Endothelial cell of umbilical vein (primary cell): ENCODE measurements around the gene MCHR1. TPM values are rescaled to one million over a fixed set of nuclear protein-coding genes. Genes with fewer than 3 reads are reported as not detected.

Experiments
- BruUV-seq: library from RNA; stranded (reverse); fragments of 400-500 nt; replicated peaks from 2 replicates; lab custom pipeline; 2021; lab: Mats Ljungman, UMichigan
- CTCF ChIA-PET: fragments of 300-600, 350-600 bp; sonication (Branson Sonifier 250); formaldehyde crosslinking; loops from one replicate; lab custom pipeline; 2021; ENCODE audit warnings: antibody characterized with exemption, inconsistent platforms; lab: Charles Lee
- POLR2A ChIA-PET: fragments of 300-600, 350-600 bp; sonication (Branson Sonifier 250); formaldehyde crosslinking; loops from one replicate; lab custom pipeline; 2021; ENCODE audit warnings: antibody characterized with exemption, inconsistent platforms; lab: Charles Lee
- DNase-seq: peaks from one replicate; pipeline ENCODE4 v3.0.0-alpha.2; 2011; ENCODE audit warnings: low read depth, low spot score
- FAIRE-seq: peaks from 2 replicates; lab custom pipeline; 2011; peaks lifted over from hg19 to GRCh38; lab: Jason Lieb, UNC
- H2AFZ ChIP-seq: 2 replicates; pipeline ENCODE4 v1.6.0; 2012; ENCODE audit warnings: low read depth, low read length, control low read depth, inconsistent platforms
- H3K27ac ChIP-seq: 2 replicates; pipeline ENCODE4 v1.5.1; 2011; ENCODE audit warnings: low read depth, mild to moderate bottlenecking, control low read depth, low read length, moderate library complexity; ENCODE audit not compliant: insufficient read depth
- H3K27me3 ChIP-seq, 2 experiments: 2 replicates each; pipeline versions ENCODE4 v1.6.0 to v1.6.1; 2011; ENCODE audit warnings: low read length in 2 of 2, mixed read lengths in 1 of 2; ENCODE audit not compliant: control insufficient read depth in 2 of 2, insufficient read depth in 2 of 2
- H3K36me3 ChIP-seq, 2 experiments: 2 replicates in 1 of 2; 3 replicates in 1 of 2; pipeline ENCODE4 v1.5.1; 2011; ENCODE audit warnings: low read length in 2 of 2, mild to moderate bottlenecking in 1 of 2, moderate library complexity in 1 of 2; ENCODE audit not compliant: control insufficient read depth in 2 of 2, insufficient read depth in 2 of 2; ENCODE audit errors: extremely low read depth in 1 of 2
- H3K4me1 ChIP-seq: 3 replicates; pipeline ENCODE4 v1.5.1; 2011; ENCODE audit warnings: mild to moderate bottlenecking, low read length; ENCODE audit not compliant: control insufficient read depth, insufficient read depth; ENCODE audit errors: extremely low read depth
- H3K4me2 ChIP-seq: 2 replicates; pipeline ENCODE4 v1.6.1; 2011; ENCODE audit warnings: low read length, control low read depth, mixed read lengths; ENCODE audit not compliant: insufficient read depth
- H3K4me3 ChIP-seq, 3 experiments: fragments of 200-600 bp in 1 of 3; sonication (generic), shearing (Covaris generic) in 1 of 3; replicated peaks in 1 of 3; 2 replicates each; pipeline ENCODE4 v1.5.1; 2011 to 2016; ENCODE audit warnings: control low read depth in 3 of 3, low read length in 3 of 3, mild to moderate bottlenecking in 2 of 3, inconsistent platforms in 1 of 3, low read depth in 1 of 3, moderate library complexity in 1 of 3; ENCODE audit not compliant: insufficient read depth in 1 of 3
- H3K79me2 ChIP-seq: 2 replicates; pipeline ENCODE4 v1.6.0; 2012; ENCODE audit warnings: low read length, inconsistent platforms; ENCODE audit not compliant: control insufficient read depth, insufficient read depth
- H3K9ac ChIP-seq: replicated peaks from 2 replicates; pipeline ENCODE3; 2011; ENCODE audit warnings: low read length, control low read depth; ENCODE audit not compliant: insufficient read depth; ENCODE audit errors: extremely low read depth
- H3K9me1 ChIP-seq: replicated peaks from 3 replicates; pipeline ENCODE4 v1.6.0; 2011; ENCODE audit warnings: mild to moderate bottlenecking, low read length; ENCODE audit not compliant: control insufficient read depth, insufficient read depth; ENCODE audit errors: extremely low read depth
- H3K9me3 ChIP-seq: replicated peaks from 2 replicates; pipeline ENCODE4 v1.5.1; 2012; ENCODE audit warnings: low read length, inconsistent platforms; ENCODE audit not compliant: control insufficient read depth, insufficient read depth
- H4K20me1 ChIP-seq: replicated peaks from 2 replicates; pipeline ENCODE3; 2011; ENCODE audit warnings: mild to moderate bottlenecking, low read length; ENCODE audit not compliant: control insufficient read depth, insufficient read depth; ENCODE audit errors: extremely low read depth
- CTCF ChIP-seq, 2 donors: IDR thresholded peaks; 1 replicate in 1 of 2; 2 replicates in 1 of 2; pipeline ENCODE4 v1.5.1; 2011; ENCODE audit warnings: low read length in 2 of 2, mild to moderate bottlenecking in 2 of 2, moderate library complexity in 2 of 2, control low read depth in 1 of 2, inconsistent platforms in 1 of 2, low read depth in 1 of 2; ENCODE audit not compliant: insufficient read depth in 1 of 2; ENCODE audit errors: extremely low read depth in 1 of 2
- EZH2 ChIP-seq: IDR thresholded peaks from 2 replicates; pipeline ENCODE4 v1.6.1; 2012; ENCODE audit warnings: borderline replicate concordance, low read depth, mild to moderate bottlenecking, moderate library complexity, low read length, inconsistent platforms; ENCODE audit not compliant: severe bottlenecking
- FOS ChIP-seq: IDR thresholded peaks from 2 replicates; pipeline ENCODE4 v1.6.1; 2011; ENCODE audit warnings: mild to moderate bottlenecking, low read length, moderate library complexity, borderline replicate concordance; ENCODE audit not compliant: insufficient read depth
- GATA2 ChIP-seq: IDR thresholded peaks from 2 replicates; pipeline ENCODE4 v1.7.0; 2011; ENCODE audit warnings: low read depth, mild to moderate bottlenecking, moderate library complexity, mixed read lengths, low read length; ENCODE audit not compliant: insufficient read length, insufficient read depth
- JUN ChIP-seq: IDR thresholded peaks from 2 replicates; pipeline ENCODE4 v1.6.1; 2011; ENCODE audit warnings: borderline replicate concordance, low read depth; ENCODE audit not compliant: insufficient read length, insufficient read depth
- MAX ChIP-seq: IDR thresholded peaks from 2 replicates; pipeline ENCODE4 v1.6.1; 2011; ENCODE audit not compliant: insufficient read depth, insufficient read length
- MYC ChIP-seq: IDR thresholded peaks from one replicate; pipeline ENCODE4 v1.6.1; 2011; ENCODE audit warnings: mild to moderate bottlenecking, low read depth, low read length
- POLR2A ChIP-seq: IDR thresholded peaks from 2 replicates; pipeline ENCODE4 v1.6.1; 2012; ENCODE audit warnings: low read depth, mild to moderate bottlenecking, control low read depth, low read length
- POLR2AphosphoS5 ChIP-seq: IDR thresholded peaks from 2 replicates; pipeline ENCODE4 v1.6.1; 2012; ENCODE audit warnings: low read depth, mild to moderate bottlenecking, control low read depth, low read length, moderate library complexity; ENCODE audit not compliant: insufficient read depth
- dilution Hi-C: fragments of 300-500 bp; cut with MboI; formaldehyde crosslinking; loops from one replicate; pipeline ENCODE4 v1.15.0; 2019; ENCODE audit warnings: low sequenced_read_pairs; ENCODE audit not compliant: extremely low pct_ligation_motif_present
- intact Hi-C: fragments of 100-400 bp; cut with micrococcal nuclease; formaldehyde crosslinking; loops from one replicate; pipeline ENCODE4 v1.10.0; 2022
- polyA plus RNA-seq, 4 experiments: library from polyadenylated mRNA; depleted of rRNA in 3 of 4; stranded (reverse) in 3 of 4; unstranded in 1 of 4; fragments of >200 nt; gene quantifications; 2 replicates each; pipeline versions ENCODE4 v1.2.1 to v1.2.3, GENCODE V29; 2011 to 2012; ENCODE audit warnings: missing spikeins in 1 of 4
- total RNA-seq: library from RNA; stranded (reverse); gene quantifications from 2 replicates; pipeline ENCODE4 v1.2.3, GENCODE V29; 2021

MCHR1 gene
- total and polyA plus RNA-seq, 2 donors (not counting 3 experiments of a cell fraction or from before 2014, with no cell fraction given): not detected

- no peaks in the 10 kb centered on the region for H3K36me3 ChIP-seq
- no peak for TF ChIP-seq FOS
- TF ChIP-seq POLR2AphosphoS5: no peak
- TF ChIP-seq JUN: no peak
- TF ChIP-seq MAX: no peak
- no peak for TF ChIP-seq MYC
- no peak for TF ChIP-seq CTCF (IDR thresholded peaks at IDR 0.05; ENCODE audit: extremely low read depth in 1 of 2, insufficient read depth in 1 of 2, low read depth in 1 of 2, low read length in 2 of 2)
- no peak for TF ChIP-seq GATA2
- TF ChIP-seq EZH2: no peak
- TF ChIP-seq POLR2A: no peak
- no peak overlapping the region for H2AFZ ChIP-seq
- no peak for FAIRE-seq
- no peak overlapping the region for H3K4me2 ChIP-seq
- DNase-seq: no peak
- intact Hi-C loops: no loop called here
- CTCF ChIA-PET: interaction anchor here (2.0 kb wide), 1 partner anchor 116 kb away, joined by 7 read pairs; no protein-coding TSS in a partner anchor
- POLR2A ChIA-PET: no interaction called here
- H3K4me1 ChIP-seq: peaks cover 9% of the 10 kb centered on the region
- no peaks in the 10 kb centered on the region for H3K27me3 ChIP-seq
- no TSS peak for BruUV-seq
- no peaks in the 10 kb centered on the region for H3K9me3 ChIP-seq
- H3K9me1 ChIP-seq: no peaks in the 10 kb centered on the region
- no peak overlapping the region for H3K9ac ChIP-seq
- H3K27ac ChIP-seq: no peak overlapping the region
- H3K79me2 ChIP-seq: peaks cover under 1% of the 10 kb centered on the region
- H4K20me1 ChIP-seq: no peaks in the 10 kb centered on the region
- H3K4me3 ChIP-seq: no peak overlapping the region
- dilution Hi-C loops: loop anchor here (10.0 kb wide), 1 partner anchor 106 kb away; no protein-coding TSS in a partner anchor
These were observed 38.0 kb upstream of the MCHR1 start for GRCh38 chr22:40641269-40641668.
